ENCODE measurements around the gene ADPRHL1.
A peak's percentile ranks its signal among the peaks of the same experiment; 100 is the strongest.

ADPRHL1 gene

GRCh38 chr13:113495494-113496210 is 42.4 kb upstream of the ADPRHL1 start:
- no peak for TF ChIP-seq CTCF (IDR thresholded peaks at IDR 0.05; ENCODE audit: extremely low read depth, missing control alignments)
- DNase-seq (ENCODE audit: low spot score) = no peak

DNA sequence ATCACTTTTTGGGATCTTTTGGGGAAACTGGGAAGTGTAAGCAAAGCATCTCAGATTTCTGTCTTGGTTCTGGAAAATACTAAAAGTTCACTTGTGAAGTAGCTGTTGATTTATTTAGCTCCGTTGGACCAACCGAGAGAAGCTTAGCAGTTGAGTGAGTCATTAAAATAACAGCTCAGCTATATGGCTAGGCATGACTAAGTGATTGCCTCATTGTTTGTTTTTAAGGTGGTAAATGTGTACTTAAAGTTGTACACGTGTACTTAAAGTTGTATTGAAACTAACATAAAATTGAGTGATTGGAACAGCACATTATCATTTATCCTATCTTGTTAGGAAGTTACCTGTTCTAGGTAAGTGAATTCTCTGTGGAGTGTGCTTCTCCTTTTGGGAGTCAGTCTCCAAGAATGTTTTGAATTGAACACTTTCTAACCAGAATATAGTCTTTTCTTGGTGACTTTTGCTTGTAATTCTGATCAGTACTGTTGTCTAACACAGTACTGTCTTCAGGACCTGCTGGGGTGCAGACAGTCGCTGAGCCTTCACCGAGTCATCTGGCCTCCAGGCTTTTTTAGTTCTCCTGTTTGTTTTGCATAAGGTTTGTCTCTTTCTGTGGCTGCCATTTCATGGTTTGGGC is 40.1 kb upstream of the ADPRHL1 start:
- TF ChIP-seq CTCF (IDR thresholded peaks at IDR 0.05; ENCODE audit: extremely low read depth, missing control alignments) = no peak
- peak; percentile 58 for DNase-seq (ENCODE audit: low spot score)

- no peak for TF ChIP-seq CTCF (IDR thresholded peaks at IDR 0.05; ENCODE audit: extremely low read depth, missing control alignments)
- DNase-seq (ENCODE audit: low spot score) = no peak
Measured at GRCh38 chr13:113491982-113492381, 38.7 kb upstream of the ADPRHL1 start.

DNA sequence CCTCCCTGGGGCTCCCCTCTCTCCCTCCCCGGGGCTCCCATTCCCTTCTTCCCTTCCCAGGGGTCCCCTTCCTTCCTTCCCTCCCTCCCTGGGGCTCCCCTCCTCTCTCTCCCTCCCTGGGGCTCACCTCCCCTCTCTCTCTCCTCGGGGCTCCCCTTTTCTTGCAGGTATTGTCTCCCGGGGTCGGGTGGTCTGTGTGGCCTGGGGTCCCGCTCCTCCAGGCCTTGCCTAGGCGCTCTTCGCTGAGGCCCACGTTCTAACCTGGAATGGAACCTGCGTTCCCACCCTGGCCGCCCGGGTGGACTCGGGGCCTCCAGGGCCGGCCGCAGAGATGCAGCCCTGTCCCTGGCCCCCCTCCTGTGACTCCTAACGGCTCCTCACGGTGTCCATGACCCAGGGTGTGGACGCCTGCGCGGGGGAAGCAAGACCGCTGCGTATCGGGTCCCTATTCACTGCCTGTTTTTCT is 38.2 kb upstream of the ADPRHL1 start:
- TF ChIP-seq CTCF (IDR thresholded peaks at IDR 0.05; ENCODE audit: extremely low read depth, missing control alignments) = no peak
- DNase-seq (ENCODE audit: low spot score) = peak; percentile 57

- peak; percentile 99 for DNase-seq (ENCODE audit: low spot score)
- TF ChIP-seq CTCF (IDR thresholded peaks at IDR 0.05; ENCODE audit: extremely low read depth, missing control alignments) = no peak
Measured at GRCh38 chr13:113490496-113491417, 37.5 kb upstream of the ADPRHL1 start, which contains the start of gene DCUN1D2. Gene DCUN1D2 (minus strand): TSS chr13:113490711. CDS start chr13:113490669, 42 bp downstream.

DNA sequence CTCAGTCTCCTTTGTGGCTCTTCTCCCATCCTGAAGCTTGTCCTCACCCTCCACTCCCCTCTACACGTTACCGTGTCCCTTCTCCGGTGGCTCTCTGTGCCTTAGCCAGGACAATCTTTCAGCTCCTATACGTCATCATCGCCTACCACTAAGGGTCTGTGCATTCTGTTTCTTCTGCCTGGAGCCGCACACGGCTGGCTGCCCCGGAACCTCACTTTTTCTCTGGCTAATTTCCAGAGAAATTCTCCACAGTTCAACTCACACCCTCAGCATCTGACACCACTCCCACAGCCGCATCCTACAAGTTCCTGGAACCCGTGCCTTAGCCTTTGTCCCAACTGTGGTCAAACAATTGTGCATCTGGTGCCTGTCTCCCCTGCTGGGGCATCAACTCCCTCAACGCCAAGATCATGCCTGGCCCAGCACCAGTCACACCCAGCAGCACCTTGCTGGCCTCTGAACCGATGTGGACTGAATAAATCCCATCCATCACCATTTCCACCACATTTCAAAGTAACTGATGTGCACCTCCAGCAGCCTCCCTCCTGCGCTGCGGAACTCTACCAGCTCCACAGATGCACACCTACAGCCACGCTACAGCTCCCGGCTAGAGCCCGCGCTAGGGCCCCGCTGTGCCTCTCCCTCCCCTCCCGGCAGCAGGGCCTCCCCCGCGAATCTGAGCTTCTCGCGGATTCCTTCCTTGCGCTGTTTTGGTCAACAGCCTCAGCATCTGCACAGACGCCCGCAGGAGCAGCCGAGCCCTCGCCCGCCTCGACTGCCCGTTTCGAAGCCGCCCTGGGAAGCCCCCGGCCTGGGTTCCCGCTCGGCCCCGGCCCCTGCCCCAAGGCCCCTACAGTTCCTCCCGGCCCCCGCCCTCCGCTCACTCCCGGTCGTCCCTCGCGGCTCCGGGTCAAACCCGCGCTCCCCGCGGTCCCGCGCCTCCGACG is 36.5 kb upstream of the ADPRHL1 start:
- TF ChIP-seq CTCF (IDR thresholded peaks at IDR 0.05; ENCODE audit: extremely low read depth, missing control alignments) = no peak
- DNase-seq (ENCODE audit: low spot score) = peak; percentile 70
